GM19438 (cell line): ENCODE data around the gene TIMD4.
A peak's percentile ranks its signal among the peaks of the same experiment; 100 is the strongest.
"Not testable (repeated sequence)": the region's sequence is repeated elsewhere in the genome, so short reads cannot be mapped to it uniquely, and the experiment has no call there.

Source experiments
- ATAC-seq: cut with Tn5 transposase; IDR thresholded peaks from one replicate; pipeline ENCODE4 v1.9.1; 2021; ENCODE audit warnings: low read depth; ENCODE audit not compliant: unreplicated experiment

Gene TIMD4

GRCh38 chr5:156925767-156926166 is 37.3 kb downstream of the TIMD4 start:
- not testable (repeated sequence) for ATAC-seq

DNA sequence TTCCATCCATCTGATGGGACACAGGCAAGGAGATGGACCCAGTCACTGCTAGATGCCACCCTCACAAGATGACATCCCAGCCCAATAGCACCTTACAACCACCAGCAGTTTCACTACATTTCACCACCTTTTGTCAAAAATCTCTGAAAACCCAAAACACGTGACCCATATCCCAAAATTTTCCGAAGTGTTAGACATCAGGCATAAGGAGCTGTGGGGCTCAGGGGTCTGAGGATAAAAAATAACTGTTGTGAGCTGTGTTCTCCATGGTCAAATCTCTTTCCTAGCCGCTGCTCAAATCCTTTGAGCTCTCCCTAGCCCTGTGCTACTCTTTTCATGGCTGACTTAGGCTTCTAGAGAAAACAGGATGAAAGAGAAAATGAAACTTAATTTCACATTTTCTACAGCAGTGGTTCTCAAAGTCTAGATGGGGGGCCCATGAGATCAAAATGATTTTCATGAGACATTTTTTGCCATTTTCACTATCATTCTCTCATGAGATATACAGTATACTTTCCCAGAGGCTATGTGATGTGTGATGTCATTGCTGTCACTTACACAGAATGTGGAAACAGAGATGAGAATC is 40.7 kb downstream of the TIMD4 start:
- peak; percentile 45 for ATAC-seq

DNA sequence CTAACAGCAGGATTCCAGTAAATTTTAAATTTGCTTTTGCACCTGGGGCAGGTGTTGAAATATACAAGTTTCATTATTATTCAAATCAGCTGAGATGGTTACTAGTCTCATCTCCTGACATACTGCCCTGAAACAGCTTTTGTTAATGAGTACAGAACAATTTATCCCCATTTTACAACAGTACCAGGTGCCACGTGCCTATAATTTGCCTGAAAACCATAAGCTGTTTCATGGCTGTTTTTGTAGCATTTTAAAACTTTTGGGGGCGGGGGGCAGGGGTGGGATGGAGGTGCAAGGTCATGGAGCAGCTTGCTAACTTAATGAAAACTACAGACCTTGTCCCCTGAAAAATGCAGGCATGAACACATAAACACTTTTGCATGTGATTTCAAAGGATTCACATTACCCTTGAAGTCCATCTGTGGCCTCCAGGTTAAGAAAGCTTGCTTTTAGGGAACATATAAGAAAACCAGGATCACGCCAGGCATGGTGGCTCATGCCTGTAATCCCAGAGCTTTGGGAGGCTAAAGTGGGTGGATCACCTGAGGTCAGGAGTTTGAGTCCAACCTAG is 42.1 kb downstream of the TIMD4 start:
- ATAC-seq: peak; percentile 56

DNA sequence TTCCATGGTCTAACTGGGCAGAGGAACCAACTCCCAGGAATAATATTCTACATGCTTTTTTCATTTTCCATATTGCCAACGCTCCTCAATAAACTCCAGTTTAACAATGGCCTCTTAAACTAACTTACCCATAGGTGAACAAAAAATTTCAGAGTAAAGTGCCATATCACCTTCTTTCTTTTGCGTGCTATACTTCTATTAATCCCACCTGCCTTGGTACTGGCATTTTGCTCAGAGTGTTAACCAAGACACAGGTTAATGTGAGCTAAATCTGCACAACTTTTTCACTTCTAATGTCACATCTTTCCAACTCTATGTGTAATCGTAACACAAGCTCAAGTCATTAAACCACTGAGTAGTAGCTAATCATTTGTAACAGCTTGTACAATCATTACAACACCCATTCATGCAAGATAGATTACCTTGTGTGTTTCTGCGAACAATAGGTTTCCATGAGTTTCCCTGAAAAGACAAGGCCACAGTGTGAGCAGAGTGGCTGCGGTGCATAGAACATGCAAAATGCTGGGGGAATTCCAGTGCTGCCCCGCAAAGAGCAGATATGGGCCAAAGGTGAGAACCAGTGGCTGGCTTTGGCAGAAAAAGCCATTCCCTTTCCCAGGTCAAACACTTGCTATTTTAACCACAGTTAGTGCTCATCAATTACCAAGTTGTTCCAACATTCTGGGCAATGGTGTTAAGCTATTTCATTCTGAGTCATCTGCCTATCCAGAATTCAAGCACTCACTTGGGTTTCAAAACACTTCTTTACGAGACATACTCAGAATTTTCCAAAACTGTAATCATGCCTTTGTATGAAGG is 42.8 kb downstream of the TIMD4 start:
- peak; percentile 68 for ATAC-seq

- ATAC-seq: no peak
Measured at GRCh38 chr5:156918311-156918845, 44.6 kb downstream of the TIMD4 start.

DNA sequence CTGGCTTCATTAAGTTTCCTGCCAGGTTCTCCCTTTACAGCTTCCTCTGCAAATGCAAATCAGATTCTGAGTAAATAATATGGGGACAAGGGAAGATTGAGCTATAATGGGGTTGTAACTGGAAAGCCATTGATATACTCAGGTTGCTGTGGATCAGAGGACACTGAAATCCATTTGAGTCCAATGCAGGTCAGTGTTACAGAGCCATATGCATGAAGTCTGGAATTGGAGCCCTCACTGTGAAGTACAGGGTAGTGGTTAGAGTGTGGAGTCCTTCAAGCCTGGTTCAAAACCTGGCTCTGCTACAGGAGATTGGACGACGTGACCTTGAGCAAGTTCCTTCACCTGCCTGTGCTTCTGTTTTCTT is 48.7 kb downstream of the TIMD4 start:
- ATAC-seq: peak; percentile 23

DNA sequence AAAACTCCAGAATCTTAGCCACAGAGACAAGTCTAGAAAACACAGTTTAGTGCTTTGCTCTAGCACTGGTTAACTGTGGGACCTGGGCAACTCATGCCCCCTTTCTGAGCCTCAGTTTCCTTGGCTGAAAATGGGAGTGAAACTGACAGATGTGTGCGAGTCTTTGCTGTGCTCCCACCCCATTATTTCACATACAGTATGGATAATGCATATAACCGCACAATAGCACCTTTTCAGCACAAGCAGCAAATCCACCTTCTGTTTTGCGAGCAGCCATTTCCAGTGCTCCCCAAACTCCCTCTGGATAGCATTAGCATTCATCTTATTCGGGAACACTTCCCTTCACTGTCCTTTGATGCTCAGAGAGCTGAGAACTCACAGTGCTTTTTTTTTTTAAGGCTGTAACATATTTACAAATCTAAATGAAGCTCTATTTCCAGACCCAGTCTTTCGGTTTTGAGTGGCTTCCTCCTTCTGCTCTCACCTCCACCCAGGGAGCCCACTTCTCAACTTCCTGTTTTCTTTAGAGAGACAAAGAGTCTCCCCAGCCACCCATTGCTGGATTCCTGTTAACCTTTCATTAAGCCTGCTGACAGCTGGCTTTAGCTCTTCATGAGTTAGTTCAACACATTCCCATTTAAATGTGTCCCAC is 49.2 kb downstream of the TIMD4 start:
- peak; percentile 97 for ATAC-seq

GRCh38 chr5:156913355-156913718 is 49.7 kb downstream of the TIMD4 start:
- no peak for ATAC-seq

GRCh38 chr5:156912869-156913268 is 50.2 kb downstream of the TIMD4 start:
- ATAC-seq: no peak

GRCh38 chr5:156909180-156909579 is 53.8 kb downstream of the TIMD4 start:
- no peak for ATAC-seq

- ATAC-seq: no peak
Measured at GRCh38 chr5:156907667-156908066, 55.4 kb downstream of the TIMD4 start.

GRCh38 chr5:156906807-156907206 is 56.2 kb downstream of the TIMD4 start:
- ATAC-seq: no peak

- no peak for ATAC-seq
Measured at GRCh38 chr5:156896546-156896945, 66.5 kb downstream of the TIMD4 start.

DNA sequence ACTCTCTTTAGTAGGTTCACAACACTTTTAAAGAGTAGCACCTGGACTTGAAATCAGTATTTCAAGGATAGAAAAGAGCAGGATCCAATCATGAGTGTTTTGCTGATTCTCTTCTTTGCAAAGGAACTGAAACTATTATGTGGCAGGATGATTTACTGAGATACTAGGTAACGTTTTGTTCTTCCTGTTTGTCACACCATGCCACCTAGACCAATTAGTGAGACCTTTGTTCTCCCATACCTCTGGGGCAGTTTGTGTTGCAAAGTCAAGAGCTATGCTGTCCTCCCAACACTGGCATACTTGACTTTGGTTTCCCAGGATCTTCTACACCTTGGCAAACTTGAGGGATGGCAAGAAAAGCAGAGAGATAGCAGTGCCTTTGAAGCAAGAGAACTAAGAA is 69.5 kb downstream of the TIMD4 start:
- ATAC-seq: peak; percentile 61

GRCh38 chr5:156892864-156893263 is 70.2 kb downstream of the TIMD4 start:
- no peak for ATAC-seq

DNA sequence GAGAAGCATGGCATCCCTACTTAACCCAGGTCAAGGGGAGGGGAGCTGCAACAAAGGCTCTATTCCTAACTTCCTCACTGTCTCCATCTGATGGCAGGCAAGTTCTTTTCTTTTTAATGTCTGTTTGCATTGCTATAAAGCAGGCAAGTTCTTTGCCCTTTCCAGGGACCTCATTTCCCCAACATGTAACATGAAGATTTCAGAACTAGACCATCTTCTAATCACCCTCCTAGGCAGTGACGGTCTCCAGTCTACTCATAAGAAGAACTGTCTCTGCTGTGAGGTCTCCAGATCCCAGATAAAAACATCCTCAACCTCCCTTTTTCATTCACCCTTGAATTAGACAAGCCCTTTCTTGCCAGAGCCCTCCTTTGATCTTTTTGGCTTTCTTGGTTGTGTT is 70.8 kb downstream of the TIMD4 start:
- ATAC-seq: no peak

- no peak for ATAC-seq
Measured at GRCh38 chr5:156888520-156888919, 74.5 kb downstream of the TIMD4 start.

DNA sequence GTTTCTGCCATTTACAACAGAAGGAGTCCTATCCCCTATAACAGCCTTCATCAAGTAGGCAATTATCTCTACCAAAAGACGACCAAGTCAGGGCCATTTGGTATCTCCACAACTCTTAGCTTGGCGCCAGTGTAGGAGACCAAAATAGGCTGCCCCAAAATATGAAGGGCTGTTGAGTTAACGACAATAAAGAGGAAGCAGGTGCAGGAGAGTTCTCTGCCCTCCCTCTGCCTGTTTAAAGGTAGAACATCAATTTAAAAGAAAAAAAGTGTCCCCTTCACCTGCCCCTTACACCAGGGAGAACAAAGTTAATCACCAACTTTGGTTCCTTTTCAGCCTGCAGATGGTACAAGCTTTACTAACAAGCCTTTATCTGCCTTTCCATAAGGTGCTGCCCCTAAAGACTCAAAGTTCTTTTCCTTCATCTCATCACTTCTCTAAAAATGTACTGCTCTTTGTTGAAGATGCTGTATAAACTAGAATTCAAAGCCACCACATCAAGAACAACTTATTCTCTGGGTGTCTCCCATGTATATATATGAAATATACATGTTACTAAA is 79.6 kb downstream of the TIMD4 start:
- no peak for ATAC-seq

DNA sequence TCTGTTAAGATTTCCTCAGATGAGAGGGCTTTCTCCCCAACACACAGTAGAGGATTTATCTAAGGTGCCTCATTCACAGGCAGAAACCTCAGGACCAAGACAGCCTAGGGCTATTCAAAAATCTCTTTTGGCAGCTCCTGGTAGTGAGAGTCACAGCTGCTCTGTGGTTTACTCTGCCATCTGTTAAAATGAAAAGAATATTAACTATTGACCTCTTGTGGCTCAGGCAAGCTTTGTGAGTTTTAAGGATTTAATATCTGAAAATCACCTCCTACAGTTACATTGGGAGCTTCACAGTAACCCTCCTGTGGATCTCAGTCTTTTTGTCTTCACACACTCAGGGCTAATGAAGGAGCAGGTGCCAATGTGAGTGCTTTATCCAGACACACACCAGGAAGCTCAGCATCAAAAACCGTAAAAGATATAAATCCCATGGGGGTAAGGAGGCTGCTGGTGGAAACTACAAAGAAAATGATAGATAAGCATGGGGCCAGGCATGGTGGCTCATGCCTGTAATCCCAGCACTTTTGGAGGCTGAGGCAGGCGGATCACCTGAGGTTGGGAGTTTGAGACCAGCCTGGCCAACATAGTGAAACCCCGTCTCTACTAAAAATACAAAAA is 83.3 kb downstream of the TIMD4 start:
- ATAC-seq: peak; percentile 95

- no peak for ATAC-seq
Measured at GRCh38 chr5:156871212-156871611, 91.8 kb downstream of the TIMD4 start.

GRCh38 chr5:156870498-156870839 is 92.6 kb downstream of the TIMD4 start:
- no peak for ATAC-seq
